Neural cell (in vitro differentiated cells): ENCODE measurements around the gene GCN1. TPM values are rescaled to one million over a fixed set of nuclear protein-coding genes. Genes with fewer than 3 reads are reported as not detected.

Source experiments
- H2AFZ ChIP-seq: fragments of 200-600, 300-800 bp; sonication (generic), shearing (Covaris generic); 2 replicates; pipeline ENCODE4 v1.6.0; 2014; ENCODE audit warnings: low read depth, mild to moderate bottlenecking, antibody characterized with exemption, low read length, moderate library complexity
- H3F3A ChIP-seq: fragments of 200-600 bp; shearing (Covaris generic); 2 replicates; pipeline ENCODE4 v1.6.1; 2016; ENCODE audit warnings: mild to moderate bottlenecking, moderate library complexity, mixed read lengths, antibody characterized with exemption, low read length; ENCODE audit not compliant: insufficient read depth, poor library complexity, severe bottlenecking
- H3K27ac ChIP-seq: fragments of 200-600, 300-800 bp; sonication (generic), shearing (Covaris generic); 2 replicates; pipeline ENCODE4 v1.5.1; 2014; ENCODE audit warnings: mild to moderate bottlenecking, low read length, moderate library complexity
- H3K27me3 ChIP-seq: fragments of 300-800, 200-600 bp; sonication (generic), shearing (Covaris generic); 2 replicates; pipeline ENCODE4 v1.6.0; 2014; ENCODE audit warnings: mild to moderate bottlenecking, low read depth, low read length, moderate library complexity; ENCODE audit not compliant: insufficient read depth
- H3K36me3 ChIP-seq: fragments of 300-800, 200-600 bp; sonication (generic), shearing (Covaris generic); 2 replicates; pipeline ENCODE4 v1.5.1; 2014; ENCODE audit warnings: mild to moderate bottlenecking, antibody characterized with exemption, low read length, moderate library complexity; ENCODE audit not compliant: insufficient read depth
- H3K4me2 ChIP-seq: fragments of 300-800, 200-600 bp; sonication (generic), shearing (Covaris generic); 2 replicates; pipeline ENCODE4 v1.6.0; 2014; ENCODE audit warnings: mild to moderate bottlenecking, low read length
- H3K4me3 ChIP-seq: fragments of 300-800, 200-600 bp; sonication (generic), shearing (Covaris generic); 2 replicates; pipeline ENCODE4 v1.5.1; 2014; ENCODE audit warnings: mild to moderate bottlenecking, low read length, moderate library complexity
- H3K79me2 ChIP-seq: fragments of 200-600 bp; shearing (Covaris generic); replicated peaks from 2 replicates; pipeline ENCODE4 v1.6.0; 2014; ENCODE audit warnings: mild to moderate bottlenecking, low read length, moderate library complexity; ENCODE audit not compliant: insufficient read depth
- H3K9ac ChIP-seq: fragments of 300-800, 200-600 bp; sonication (generic), shearing (Covaris generic); 2 replicates; pipeline ENCODE4 v1.6.1; 2016; ENCODE audit warnings: mild to moderate bottlenecking, low read length, mixed read lengths
- H3K9me2 ChIP-seq: fragments of 200-600 bp; shearing (Covaris generic); 2 replicates; pipeline ENCODE4 v1.6.1; 2016; ENCODE audit warnings: mild to moderate bottlenecking, low read length, mixed read lengths; ENCODE audit not compliant: insufficient read depth
- H3K9me3 ChIP-seq: fragments of 200-600, 300-800 bp; sonication (generic), shearing (Covaris generic); 2 replicates; pipeline ENCODE4 v1.6.1; 2016; ENCODE audit warnings: mild to moderate bottlenecking, mixed run types, low read length, moderate library complexity, mixed read lengths
- H4K20me1 ChIP-seq: fragments of 200-600 bp; shearing (Covaris generic); 2 replicates; pipeline ENCODE4 v1.6.1; 2016; ENCODE audit warnings: mild to moderate bottlenecking, mixed run types; ENCODE audit not compliant: insufficient read depth
- CTCF ChIP-seq: fragments of 450-650 bp; IDR thresholded peaks from 2 replicates; pipeline ENCODE4 v1.5.1; 2014; ENCODE audit warnings: antibody characterized with exemption, mild to moderate bottlenecking, moderate library complexity; ENCODE audit not compliant: poor library complexity, severe bottlenecking
- EP300 ChIP-seq: fragments of 450-650 bp; conservative IDR thresholded peaks from 2 replicates; pipeline ENCODE4 v1.6.1; 2014; ENCODE audit warnings: antibody characterized with exemption, mild to moderate bottlenecking, moderate library complexity; ENCODE audit not compliant: poor library complexity, severe bottlenecking
- EZH2 ChIP-seq: fragments of 200-600, 300-800 bp; shearing (Covaris generic), sonication (generic); IDR thresholded peaks from 2 replicates; pipeline ENCODE4 v1.6.1; 2014; ENCODE audit warnings: antibody characterized with exemption, low read length, borderline replicate concordance, mild to moderate bottlenecking; ENCODE audit not compliant: insufficient read depth, poor library complexity, severe bottlenecking
- MXI1 ChIP-seq: fragments of 450-650 bp; conservative IDR thresholded peaks from 2 replicates; pipeline ENCODE4 v1.6.1; 2014; ENCODE audit warnings: antibody characterized with exemption, mild to moderate bottlenecking; ENCODE audit not compliant: poor library complexity, severe bottlenecking
- POLR2AphosphoS5 ChIP-seq: IDR thresholded peaks from 2 replicates; pipeline ENCODE4 v1.6.1; 2012
- RAD21 ChIP-seq: fragments of 450-650 bp; conservative IDR thresholded peaks from 2 replicates; pipeline ENCODE4 v1.6.1; 2014; ENCODE audit warnings: antibody characterized with exemption, mild to moderate bottlenecking, moderate library complexity
- SMC3 ChIP-seq: fragments of 450-650 bp; conservative IDR thresholded peaks from 2 replicates; pipeline ENCODE4 v1.6.1; 2014; ENCODE audit warnings: antibody characterized with exemption, mild to moderate bottlenecking, moderate library complexity; ENCODE audit not compliant: poor library complexity
- TAF1 ChIP-seq: IDR thresholded peaks from 2 replicates; pipeline ENCODE4 v1.6.1; 2012; ENCODE audit warnings: low read depth
- polyA plus RNA-seq: library from polyadenylated mRNA; depleted of rRNA; stranded (reverse); fragments of >200 nt; gene quantifications from 2 replicates; pipeline ENCODE4 v1.2.3, GENCODE V29; 2014
- small RNA-seq, 3 experiments: library from RNA; depleted of rRNA; stranded (forward); fragments of <200 nt; gene quantifications; one replicate each; pipeline ENCODE3, GENCODE V24; 2012
- TF ChIP-seq, protein P1 (sequence below): IDR thresholded peaks from 2 replicates; pipeline ENCODE4 v1.6.1; 2012; ENCODE audit warnings: borderline replicate concordance

The GCN1 gene
- polyA plus RNA-seq, 1 donor from 2014 or later, result 21.5 TPM

DNA sequence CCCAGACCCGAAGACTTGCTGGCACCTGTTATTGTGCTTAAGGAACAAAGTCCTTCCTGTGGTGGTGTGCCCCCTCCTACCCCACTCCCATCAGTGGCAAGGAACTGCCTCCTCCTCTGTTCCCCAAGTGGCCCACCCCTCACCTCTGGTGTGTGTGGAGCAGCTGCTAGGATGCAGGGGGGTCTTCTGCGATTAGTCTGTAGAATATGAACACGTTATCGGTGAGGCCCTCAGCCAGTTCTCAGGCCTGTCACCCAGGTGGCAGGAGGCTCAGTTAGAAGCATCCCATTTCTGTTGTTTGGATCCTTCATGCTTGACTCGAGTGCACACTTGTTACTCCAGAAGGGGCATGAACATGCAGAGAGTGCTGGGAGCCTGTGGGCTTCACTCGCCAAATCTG lies 117.3 kb downstream of the GCN1 start:
- H3K4me2 ChIP-seq, result no peak overlapping the region
- H3K27me3 ChIP-seq, result no peaks in the 10 kb centered on the region
- no peak overlapping the region for H3K27ac ChIP-seq
- TF ChIP-seq POLR2AphosphoS5, result no peak
- TF ChIP-seq EZH2, result no peak
- TF ChIP-seq, protein P1, sequence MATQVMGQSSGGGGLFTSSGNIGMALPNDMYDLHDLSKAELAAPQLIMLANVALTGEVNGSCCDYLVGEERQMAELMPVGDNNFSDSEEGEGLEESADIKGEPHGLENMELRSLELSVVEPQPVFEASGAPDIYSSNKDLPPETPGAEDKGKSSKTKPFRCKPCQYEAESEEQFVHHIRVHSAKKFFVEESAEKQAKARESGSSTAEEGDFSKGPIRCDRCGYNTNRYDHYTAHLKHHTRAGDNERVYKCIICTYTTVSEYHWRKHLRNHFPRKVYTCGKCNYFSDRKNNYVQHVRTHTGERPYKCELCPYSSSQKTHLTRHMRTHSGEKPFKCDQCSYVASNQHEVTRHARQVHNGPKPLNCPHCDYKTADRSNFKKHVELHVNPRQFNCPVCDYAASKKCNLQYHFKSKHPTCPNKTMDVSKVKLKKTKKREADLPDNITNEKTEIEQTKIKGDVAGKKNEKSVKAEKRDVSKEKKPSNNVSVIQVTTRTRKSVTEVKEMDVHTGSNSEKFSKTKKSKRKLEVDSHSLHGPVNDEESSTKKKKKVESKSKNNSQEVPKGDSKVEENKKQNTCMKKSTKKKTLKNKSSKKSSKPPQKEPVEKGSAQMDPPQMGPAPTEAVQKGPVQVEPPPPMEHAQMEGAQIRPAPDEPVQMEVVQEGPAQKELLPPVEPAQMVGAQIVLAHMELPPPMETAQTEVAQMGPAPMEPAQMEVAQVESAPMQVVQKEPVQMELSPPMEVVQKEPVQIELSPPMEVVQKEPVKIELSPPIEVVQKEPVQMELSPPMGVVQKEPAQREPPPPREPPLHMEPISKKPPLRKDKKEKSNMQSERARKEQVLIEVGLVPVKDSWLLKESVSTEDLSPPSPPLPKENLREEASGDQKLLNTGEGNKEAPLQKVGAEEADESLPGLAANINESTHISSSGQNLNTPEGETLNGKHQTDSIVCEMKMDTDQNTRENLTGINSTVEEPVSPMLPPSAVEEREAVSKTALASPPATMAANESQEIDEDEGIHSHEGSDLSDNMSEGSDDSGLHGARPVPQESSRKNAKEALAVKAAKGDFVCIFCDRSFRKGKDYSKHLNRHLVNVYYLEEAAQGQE, result no peak
- TF ChIP-seq RAD21, result no peak
- no peak for TF ChIP-seq SMC3
- no peak for TF ChIP-seq MXI1
- TF ChIP-seq EP300, result no peak
- TF ChIP-seq TAF1, result no peak
- TF ChIP-seq CTCF, result no peak
- H3K4me3 ChIP-seq, result no peak overlapping the region
- H3K36me3 ChIP-seq, result peaks cover 11% of the 10 kb centered on the region
- no peak overlapping the region for H2AFZ ChIP-seq
- H3K9me3 ChIP-seq, result no peaks in the 10 kb centered on the region
- H3K79me2 ChIP-seq, result no peaks in the 10 kb centered on the region
- H3F3A ChIP-seq, result no peaks in the 10 kb centered on the region
- H3K9ac ChIP-seq, result no peak overlapping the region
- no peaks in the 10 kb centered on the region for H4K20me1 ChIP-seq
- no peaks in the 10 kb centered on the region for H3K9me2 ChIP-seq

Small RNA genes lying within 50 kb of the gene (small RNA-seq; reads per million reads assigned to genes)
- 0 to 0.58 (median 0) reads per million in 3 experiments for gene MIR4498

Other genes starting within 250 kb of the GCN1 start
- gene BICDL1, start 205.5 kb downstream of the GCN1 start, polyA plus RNA-seq, result 136 and 198 TPM in 2 replicates
- 60.2 and 65.2 TPM in 2 replicates for gene RAB35, start 78.0 kb downstream of the GCN1 start, polyA plus RNA-seq
- gene RPLP0, start 6.4 kb upstream of the GCN1 start, polyA plus RNA-seq, result 1,914 and 2,229 TPM in 2 replicates
- 5.9 and 6.3 TPM in 2 replicates for gene PXN, start 71.0 kb upstream of the GCN1 start, polyA plus RNA-seq
- under 0.01 TPM in 1 of 2 replicates, not detected in the other for gene RNU4-2, start 97.2 kb upstream of the GCN1 start, polyA plus RNA-seq
- under 0.01 TPM in 1 of 2 replicates, not detected in the other for gene RNU4-1, start 98.5 kb upstream of the GCN1 start, polyA plus RNA-seq
- gene SIRT4, start 107.6 kb upstream of the GCN1 start, polyA plus RNA-seq, result 9.7 and 13.8 TPM in 2 replicates
- not detected in 2 replicates for gene PLA2G1B, start 133.1 kb upstream of the GCN1 start, polyA plus RNA-seq
- gene MSI1, start 174.4 kb upstream of the GCN1 start, polyA plus RNA-seq, result 7.5 and 9.2 TPM in 2 replicates
- gene COX6A1, start 243.4 kb upstream of the GCN1 start, polyA plus RNA-seq, result 1,801 and 2,017 TPM in 2 replicates